DMS153 treated with DMSO at 0.1 percent for 48 hours (cell line): ENCODE data around the gene ANKRD52.

Experiments
- DNase-seq: peaks from one replicate; lab custom pipeline; 2025; ENCODE audit not compliant: unreplicated experiment; lab: John Stamatoyannopoulos, UW

Gene ANKRD52

GRCh38 chr12:56243731-56244181, 14.4 kb downstream of the ANKRD52 start:
- no peak for DNase-seq

DNA sequence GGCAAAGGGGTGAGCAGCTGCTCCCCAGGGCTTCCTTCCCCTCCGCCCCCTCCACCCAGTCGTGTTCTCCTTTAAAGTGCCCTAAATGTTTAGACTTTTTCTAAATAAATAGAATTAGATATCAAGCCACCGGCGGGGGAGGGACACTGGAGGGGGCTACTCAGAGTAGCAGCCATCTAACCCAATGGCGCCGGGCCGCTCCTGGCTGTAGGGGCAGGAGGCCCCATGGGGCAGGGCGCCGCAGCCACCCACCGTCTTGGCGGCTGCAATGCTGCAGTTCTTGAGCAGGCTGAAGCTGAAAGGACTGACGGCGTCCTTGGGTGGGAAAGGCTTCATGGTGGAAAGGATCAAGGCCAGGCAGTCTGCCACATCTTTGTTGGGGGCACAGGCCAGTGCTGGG, 15.2 kb downstream of the ANKRD52 start:
- no peak for DNase-seq

DNA sequence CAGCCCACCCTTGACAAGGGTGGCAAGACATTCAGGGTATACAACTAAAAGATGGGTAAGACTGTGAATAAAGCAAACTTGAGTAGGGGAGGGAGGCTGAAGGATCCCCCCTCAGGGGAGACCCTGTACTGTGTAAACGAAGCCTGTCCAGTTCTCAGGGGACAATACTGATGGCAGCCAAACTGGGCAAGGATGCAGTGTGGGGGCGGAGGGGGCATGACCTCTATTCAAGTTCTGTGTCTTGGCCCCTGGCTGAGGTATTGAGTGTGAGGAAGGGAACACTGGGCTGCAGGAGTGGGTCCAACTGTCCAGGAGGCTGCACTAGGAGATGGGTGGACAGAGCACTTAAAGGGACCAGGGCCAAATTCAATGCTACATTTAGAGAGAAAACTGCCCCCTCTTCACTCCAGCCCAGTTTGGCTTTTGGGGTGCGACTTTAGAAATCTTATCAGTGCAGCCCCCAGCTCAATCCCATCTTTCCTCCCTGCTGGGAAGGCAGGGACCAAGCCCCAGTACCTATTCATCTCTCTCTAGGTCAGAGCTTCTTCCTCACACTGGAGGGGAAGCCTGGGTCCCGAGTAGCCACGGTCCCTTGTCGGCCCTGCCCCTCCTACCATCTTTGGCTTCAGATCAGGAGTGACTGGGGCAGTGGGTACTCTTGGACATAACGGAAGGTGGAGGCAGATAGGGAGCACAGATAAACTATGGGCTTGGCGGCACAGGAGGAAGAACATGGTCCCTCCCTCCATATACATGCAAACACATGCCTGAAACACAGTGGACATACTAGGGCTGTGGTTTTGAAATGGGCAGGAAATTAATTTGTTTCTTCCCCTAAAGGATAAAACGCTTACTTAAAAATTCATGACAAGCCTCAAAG, 16.5 kb downstream of the ANKRD52 start:
- no peak for DNase-seq

DNA sequence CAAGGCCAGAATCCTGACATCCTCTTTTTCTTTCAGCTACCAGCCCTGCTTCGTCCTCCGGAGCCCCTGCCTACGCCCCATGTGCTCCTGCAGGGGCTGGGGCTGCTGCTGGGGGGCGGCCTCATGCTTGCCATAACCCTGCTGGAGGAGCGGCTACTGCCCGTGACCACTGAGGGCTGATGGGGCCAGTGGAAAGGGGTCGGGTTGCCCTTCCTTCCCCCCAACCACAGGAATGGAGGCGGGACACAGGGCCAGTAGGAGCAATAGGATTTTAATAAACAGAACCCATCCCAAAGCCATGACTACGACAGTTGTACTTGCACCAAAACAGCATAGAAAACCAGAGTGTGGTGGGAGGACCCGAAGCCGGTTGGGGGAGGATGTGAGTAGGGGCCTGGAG, 20.6 kb downstream of the ANKRD52 start:
- no peak for DNase-seq

DNA sequence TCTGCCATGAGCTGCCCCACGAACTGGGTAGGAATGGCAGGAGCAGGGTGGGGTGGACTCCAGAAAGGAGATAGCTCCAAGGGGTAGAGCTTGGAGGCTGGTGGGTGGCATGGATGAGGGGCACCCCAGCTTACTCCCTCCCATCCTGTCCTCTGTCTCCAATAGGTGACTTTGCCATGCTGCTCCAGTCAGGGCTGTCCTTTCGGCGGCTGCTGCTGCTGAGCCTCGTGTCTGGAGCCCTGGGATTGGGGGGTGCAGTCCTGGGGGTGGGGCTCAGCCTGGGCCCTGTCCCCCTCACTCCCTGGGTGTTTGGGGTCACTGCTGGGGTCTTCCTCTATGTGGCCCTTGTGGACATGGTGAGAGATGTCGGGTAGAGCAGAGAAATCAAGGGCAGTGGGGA, 21.2 kb downstream of the ANKRD52 start:
- DNase-seq: no peak

- DNase-seq: no peak
Measured at GRCh38 chr12:56236091-56236490, 22.1 kb downstream of the ANKRD52 start.

GRCh38 chr12:56234746-56235436, 23.3 kb downstream of the ANKRD52 start:
- no peak for DNase-seq

GRCh38 chr12:56231184-56231582, 27.0 kb downstream of the ANKRD52 start:
- no peak for DNase-seq

DNA sequence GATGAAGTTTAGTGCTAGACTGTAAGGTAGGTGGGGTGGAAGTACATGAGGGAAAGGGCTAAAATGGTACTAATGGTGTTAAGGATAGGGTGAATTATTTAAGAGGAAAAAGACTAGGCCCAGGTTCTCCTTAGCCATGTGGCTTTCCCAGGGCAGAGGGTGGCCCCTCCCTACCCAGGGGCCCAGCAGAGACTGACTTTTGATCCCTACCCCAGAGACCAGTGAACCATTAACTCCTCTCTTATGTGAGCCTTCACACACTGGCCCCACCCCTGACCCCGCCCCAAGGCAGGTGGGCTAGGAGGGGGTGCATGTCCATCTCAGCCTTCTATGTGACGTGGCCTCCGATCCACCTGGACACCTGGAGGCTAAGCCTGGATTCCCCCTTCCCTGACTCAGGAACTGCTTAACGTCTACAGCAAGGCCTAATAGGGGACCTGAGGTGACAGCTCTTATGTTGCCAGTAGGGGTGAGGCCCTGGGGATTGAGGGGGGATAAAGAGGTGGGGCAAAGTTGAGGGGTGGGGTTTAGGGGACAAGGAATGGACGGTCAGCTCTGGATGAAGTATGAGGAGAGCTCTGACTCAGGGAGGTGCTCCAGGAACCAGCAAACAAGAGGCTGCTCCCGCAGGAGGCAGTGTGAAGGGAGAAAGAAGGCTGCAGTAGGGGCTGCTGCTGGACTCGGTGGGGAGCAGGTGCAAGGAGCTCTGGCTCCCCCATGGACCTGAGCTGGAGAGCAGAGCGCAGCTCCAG, 27.6 kb downstream of the ANKRD52 start:
- DNase-seq: no peak

DNA sequence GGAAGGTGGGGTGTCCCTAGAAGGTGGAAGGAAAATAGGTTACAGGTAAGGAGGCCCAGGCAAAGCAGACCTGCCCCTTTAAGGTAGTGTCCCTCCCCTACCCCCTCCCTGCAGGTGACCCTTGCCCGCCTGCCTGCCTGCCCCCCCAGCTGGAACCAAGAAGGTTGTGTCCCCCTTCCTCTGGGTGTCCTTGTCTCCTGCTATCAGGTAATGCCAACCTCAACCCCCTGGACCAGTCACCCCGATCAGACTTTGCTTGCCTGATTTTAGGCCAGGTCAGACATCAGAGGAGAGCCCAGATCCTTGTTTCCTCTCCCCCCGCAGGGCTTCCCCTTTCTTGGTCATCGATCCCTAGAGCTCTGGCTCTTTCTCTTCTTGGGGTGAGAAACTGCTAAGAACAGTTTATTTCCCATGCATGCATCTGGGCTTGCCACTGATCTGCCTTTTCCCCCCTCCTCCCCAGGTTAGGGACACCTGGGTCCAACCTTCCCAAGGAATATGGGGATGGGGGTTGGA, 28.2 kb downstream of the ANKRD52 start, which contains the start of gene SLC39A5:
SLC39A5 (plus strand) TSS at position 136 of the 516 bp plus-strand sequence. CDS start 1,224 bp downstream, outside the sequence.
- DNase-seq: no peak

GRCh38 chr12:56229082-56229481, 29.1 kb downstream of the ANKRD52 start:
- no peak for DNase-seq

GRCh38 chr12:56224954-56225353, 33.2 kb downstream of the ANKRD52 start:
- no peak for DNase-seq

- peak; percentile 92 for DNase-seq
Measured at GRCh38 chr12:56224102-56224701, 34.0 kb downstream of the ANKRD52 start, which contains the start of gene NABP2. TSS of gene NABP2 (plus strand) at chr12:56224342. CDS start at chr12:56224857, 515 bp downstream.

DNA sequence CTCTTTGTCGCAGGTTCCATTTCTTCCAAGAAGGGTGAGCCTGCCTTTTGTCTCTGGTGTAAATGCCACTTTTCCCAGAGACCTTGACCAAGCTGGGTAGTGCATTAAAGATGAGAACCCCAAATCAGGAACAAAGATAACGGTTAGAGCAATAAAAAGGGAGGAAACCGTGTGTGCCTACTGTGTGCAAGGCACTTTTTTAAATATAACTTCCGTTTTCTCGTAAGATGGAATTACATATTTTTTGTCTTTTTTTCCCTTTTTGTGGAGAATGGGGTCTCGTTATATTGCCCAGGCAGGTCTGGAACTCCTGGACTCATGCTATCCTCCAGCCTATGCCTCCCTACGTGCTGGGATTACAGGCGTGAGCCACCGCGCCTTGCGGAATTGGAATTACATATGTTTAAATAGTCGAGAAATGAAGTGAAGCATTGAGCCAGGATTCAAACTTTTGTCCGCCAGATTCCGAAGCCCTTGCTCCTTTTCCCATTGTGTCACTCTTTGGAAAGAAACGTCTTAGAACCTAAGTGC, 34.5 kb downstream of the ANKRD52 start:
- no peak for DNase-seq

DNA sequence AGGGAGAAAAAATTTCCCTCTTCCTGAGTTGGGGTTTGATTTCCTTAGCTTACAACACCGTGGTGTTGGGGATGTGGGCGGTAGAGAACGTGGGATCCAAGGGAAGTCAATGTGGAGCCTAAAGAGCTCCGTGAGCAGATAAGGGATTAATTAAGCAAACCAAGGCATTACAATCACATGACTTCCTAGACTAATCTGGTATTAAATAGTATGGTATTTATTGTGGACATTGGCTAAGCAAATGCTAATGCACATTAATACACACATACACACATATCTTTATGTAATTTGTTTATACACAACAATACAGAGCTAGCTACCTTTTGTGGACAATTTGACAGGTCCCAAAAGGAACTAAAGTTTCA, 35.7 kb downstream of the ANKRD52 start:
- no peak for DNase-seq

GRCh38 chr12:56221757-56222530, 36.2 kb downstream of the ANKRD52 start, which contains the start of gene RNF41:
TSS of gene RNF41 (minus strand) at chr12:56221922. CDS start at chr12:56214047, 7,875 bp downstream.
- DNase-seq: peak; percentile 97

- DNase-seq: no peak
Measured at GRCh38 chr12:56221232-56221756, 36.9 kb downstream of the ANKRD52 start.

GRCh38 chr12:56220611-56221231, 37.5 kb downstream of the ANKRD52 start:
- DNase-seq: no peak

DNA sequence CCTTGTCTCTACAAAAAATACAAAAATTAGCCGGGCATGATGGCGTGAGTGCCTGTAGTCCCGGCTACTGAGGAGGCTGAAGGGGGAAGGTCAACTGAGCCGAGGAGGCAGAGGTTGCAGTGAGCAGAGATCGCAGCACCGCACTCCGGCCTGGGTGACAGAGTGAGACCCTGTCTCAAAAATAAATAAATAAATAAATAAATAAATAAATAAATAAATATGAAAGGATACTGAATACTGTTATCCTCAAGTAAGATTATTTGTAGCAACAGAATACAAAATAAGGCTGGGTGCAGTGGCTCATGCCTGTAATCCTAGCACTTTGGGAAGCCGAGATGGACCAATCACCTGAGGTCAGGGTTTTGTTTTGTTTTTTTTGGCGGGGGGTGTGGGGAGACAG, 38.3 kb downstream of the ANKRD52 start:
- DNase-seq: no peak
